NCI-H82 treated with DMSO at 0.1 percent for 48 hours (cell line): Measurements from ENCODE around the gene NR0B2.

Experiments used
- DNase-seq: peaks from one replicate; lab custom pipeline; 2025; ENCODE audit not compliant: unreplicated experiment; lab: John Stamatoyannopoulos, UW

NR0B2 gene

DNA sequence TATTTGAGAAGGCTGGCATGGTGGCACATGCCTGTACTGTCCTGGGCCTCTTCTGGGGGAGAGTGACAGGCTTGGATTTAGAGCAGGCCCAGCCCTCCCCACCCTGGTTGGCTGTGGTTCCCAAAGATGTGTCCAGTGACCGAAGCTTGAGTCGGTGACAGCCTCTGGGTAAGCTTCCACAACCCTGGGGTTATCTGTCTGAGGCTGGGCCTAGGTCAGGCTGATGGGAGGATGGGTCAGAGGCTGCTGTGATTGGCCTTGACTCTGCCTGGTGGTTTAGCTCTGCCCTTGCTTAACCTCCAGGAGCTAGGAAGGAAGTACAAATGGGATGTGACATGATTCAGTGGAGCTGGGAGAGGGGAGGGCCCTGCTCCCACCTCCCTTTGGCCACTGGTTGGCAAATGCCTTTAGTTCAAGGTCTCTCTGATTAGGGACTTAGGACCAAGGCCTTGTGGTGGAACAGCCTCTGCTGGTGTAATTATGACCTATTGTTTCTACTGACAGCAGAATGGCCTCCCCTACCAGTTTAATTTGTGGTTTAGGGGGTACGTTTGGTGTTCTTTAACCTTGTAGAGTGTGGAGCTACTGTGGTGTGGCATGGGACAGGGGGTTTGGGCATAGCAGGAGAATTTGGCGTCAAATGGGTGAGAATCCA lies 24.4 kb upstream of the NR0B2 start:
- DNase-seq, result no peak

- no peak for DNase-seq
Measured at GRCh38 chr1:26936823-26937222, 23.0 kb upstream of the NR0B2 start.

DNA sequence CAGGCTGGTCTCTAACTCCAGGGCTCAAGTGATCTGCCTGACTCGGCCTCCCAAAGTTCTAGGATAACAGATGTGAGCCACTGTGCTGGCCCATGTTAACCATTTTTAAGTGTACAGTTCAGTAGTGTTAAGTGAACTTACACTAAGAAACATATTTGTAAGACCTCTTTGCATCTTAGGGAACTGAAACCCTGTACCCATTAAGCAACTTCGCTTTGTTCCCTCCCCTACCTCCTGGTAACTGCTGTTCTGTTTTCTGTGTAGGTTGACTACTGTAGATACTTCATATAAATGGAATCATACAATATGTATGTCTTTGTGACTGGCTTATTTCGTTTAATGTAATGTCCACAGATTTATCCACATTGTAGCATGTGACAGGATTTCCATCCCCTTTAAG lies 18.8 kb upstream of the NR0B2 start:
- DNase-seq, result no peak

- no peak for DNase-seq
Measured at GRCh38 chr1:26923711-26924110, 9.9 kb upstream of the NR0B2 start.

GRCh38 chr1:26922901-26923300 lies 9.1 kb upstream of the NR0B2 start:
- no peak for DNase-seq

DNA sequence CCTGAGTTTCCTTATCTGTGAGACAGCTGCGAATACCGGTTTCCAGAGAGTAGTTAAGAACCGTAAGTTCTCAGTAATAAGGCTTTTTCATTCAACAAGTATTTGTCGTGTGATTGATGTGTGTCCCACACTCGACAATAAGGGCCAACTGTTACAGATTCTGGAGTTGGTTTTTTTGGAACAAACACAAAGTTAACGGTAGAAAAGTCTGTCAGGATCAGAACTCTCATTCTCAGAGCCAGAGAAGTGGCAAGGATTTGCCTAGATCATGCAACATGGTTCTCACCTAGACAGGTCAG lies 8.6 kb upstream of the NR0B2 start:
- DNase-seq, result no peak

GRCh38 chr1:26921540-26922430 lies 8.0 kb upstream of the NR0B2 start, which contains the start of gene NUDC:
NUDC (plus strand) TSS chr1:26921743; CDS start chr1:26921849, 106 bp downstream.
- DNase-seq, result peak; percentile 90

DNA sequence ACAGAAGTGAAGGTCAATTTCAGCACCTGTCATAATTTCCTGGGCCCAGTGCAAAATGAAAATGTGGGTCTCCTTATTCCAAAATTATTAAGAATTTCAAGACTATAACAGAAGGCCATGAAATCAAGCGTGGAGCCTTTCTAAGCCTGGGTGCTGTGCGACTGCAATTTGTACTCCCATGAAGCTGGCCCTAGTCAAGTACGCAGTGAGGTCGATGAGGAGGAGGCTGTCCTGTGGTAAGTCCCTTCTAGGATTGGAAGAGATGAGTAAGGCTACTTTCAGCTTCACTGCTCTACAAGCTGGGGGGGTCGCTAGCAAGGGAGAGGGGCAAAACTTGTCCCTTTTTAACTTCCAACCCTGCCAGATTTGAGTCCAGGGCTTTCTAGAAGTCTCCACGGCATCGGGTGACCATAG lies 7.4 kb upstream of the NR0B2 start:
- no peak for DNase-seq

GRCh38 chr1:26915204-26915842 lies 1.5 kb upstream of the NR0B2 start:
- no peak for DNase-seq

- no peak for DNase-seq
Measured at GRCh38 chr1:26913389-26913753, 404 bp downstream of the NR0B2 start.

DNA sequence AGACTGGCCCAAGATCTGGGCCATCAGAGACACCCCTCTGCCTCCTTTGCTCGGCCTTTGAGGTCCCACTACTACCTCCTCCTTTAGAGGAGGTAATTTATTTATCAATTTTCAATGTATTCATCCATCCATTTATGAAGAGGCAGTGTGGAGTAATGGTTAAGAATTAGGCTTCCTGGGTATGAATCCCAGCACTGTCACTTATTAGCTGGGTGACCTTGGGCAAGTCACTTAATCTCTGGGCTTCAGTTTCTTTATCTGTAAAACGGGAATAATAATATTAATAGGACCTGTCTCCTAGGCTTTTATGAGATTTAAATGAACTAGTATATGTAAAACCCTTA lies 1.7 kb downstream of the NR0B2 start:
- DNase-seq, result no peak

DNA sequence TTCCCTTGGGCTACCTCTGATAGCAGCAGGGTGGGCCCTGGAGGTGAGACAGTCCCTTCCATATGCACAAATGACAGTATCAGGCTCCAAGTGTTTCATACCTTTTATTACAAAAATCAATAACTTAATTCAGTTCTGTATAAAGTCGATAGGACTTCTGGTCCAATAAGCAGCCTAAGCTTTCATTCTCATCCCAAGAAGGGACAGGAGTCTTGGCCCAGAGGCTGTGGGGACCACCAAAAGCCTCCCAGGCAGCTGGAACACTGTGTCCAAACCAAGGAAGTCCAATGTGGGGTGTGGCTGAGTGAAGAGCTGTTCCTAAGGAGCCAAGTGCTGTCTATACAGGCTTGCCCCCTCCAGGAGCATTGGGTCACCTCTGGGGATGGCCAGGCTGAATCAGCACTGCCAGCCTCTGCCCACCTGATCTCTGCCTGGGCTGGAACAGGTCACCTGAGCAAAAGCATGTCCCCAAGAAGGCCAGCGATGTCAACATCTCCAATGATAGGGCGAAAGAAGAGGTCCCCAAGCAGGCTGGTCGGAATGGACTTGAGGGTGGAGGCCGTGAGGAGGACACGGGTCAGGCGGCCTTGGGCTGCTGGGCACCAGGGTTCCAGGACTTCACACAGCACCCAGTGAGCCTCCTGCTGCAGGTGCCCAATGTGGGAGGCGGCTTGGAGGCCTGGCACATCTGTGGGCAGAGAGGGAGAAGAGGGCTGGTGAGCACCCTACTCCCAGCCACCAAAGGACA lies 2.2 kb downstream of the NR0B2 start:
- no peak for DNase-seq

DNA sequence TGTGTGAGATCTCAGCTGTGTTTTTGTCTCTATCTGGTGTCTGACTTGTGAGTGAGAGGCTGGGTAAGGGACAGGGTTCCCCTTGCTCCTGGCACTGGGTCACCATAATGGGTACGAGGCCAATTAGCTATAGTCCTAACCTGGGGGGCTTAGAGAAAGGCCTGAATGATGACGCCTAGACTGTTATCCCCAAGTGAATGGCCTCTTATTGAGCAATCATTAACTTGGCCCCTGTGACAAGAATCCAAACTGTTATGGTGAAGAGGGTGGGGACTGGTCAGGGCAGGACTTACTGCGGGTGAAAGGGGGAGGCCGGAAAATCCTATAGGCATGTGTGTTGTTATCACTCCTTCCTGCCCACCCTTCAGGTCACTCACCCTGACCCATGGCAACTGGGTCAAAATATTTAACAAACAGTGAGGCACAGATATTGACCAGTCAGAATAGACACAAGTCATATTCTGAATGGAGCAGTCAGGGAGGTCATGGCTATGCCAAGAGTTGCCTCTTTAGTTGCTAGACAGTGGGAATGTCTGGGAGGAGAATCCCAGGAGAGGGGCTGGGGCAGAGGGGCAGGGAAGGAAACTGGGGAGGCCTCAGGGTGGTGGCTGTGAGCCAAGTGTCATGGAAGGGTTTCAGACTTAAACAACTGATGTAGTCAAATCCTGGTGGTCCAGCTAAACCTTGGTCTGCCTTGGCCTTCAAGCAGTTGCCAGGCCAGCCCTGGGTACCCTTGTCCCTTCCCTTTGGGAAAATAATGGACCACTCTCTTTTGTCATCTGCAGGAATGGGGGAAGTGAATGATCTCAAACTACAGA lies 3.2 kb downstream of the NR0B2 start:
- DNase-seq, result no peak

DNA sequence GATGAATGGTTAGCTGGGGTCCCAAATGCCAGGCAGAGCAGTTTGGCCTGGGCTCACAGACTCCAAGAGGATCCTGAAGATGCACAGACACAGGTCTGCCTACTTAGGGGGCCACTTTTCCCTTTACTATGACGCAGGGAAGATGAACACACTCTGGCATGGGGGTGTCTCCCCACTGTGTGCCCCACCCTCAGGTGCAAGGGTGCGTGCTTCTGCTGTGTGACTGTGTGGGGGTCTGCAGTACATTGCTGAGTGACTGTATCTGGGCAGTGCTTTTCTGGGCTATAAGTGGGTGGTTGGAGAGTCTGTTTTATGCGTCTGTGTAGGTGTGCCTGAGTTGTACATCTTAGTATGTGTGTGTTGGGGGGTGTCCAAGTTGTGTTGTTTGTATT lies 3.8 kb downstream of the NR0B2 start:
- DNase-seq, result no peak

- DNase-seq, result no peak
Measured at GRCh38 chr1:26907071-26907917, 6.5 kb downstream of the NR0B2 start.

GRCh38 chr1:26900815-26901511 lies 12.8 kb downstream of the NR0B2 start:
- DNase-seq, result no peak

- peak; percentile 88 for DNase-seq
Measured at GRCh38 chr1:26900001-26900814, 13.6 kb downstream of the NR0B2 start, which contains the start of gene GPATCH3. GPATCH3 (minus strand) TSS chr1:26900467; CDS start chr1:26900442, 25 bp downstream.

- DNase-seq, result no peak
Measured at GRCh38 chr1:26897351-26897750, 16.4 kb downstream of the NR0B2 start.
